Retina (tissue), 1 donor: ENCODE results near the gene SIRT4.

Experiments
- DNase-seq: peaks from one replicate; pipeline ENCODE4 v3.0.0-alpha.2; 2016

The SIRT4 gene

DNA sequence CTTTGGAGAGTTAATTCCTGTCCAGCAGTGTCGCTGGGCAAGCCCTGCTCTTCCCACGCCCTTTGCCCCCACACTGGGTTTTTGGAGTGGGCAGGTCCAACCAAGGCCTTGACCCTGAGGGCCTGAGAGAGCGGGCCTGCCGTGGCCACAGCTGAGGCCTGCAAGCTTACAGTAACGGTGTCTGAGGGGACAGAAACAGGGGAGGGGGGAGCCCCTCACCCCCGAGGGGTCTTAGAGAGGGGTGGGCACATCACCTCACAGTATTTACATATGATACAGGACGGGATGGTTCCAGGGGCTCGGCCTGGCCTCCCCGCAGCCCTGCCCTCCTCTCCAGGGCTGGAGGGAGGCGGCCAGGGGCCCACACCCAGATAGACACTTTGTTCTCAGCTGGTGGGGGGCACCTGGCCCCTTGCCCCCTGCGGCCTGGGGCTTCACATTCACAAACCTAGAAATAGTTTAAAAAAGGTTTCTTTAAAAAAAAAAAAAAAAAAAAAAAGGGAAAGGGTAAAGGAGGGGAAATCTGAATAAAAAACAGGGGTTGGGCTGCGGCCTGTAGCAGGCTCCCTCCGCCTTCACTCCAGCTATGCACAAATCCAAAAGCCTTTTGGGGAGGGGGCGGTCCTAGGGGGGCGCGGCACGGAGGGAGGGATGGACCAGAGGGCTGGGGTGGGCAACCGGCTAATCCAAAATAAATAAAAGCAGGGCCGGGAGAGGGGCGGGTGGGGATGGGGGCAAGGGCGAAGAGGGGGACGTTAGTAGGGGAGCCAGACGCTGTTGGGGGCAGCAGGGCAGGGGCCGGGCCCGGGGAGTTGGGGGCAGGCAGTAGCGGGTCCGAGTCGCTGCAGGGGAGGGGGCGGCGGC, 40.3 kb downstream of the SIRT4 start:
- DNase-seq: peak; percentile 32

DNA sequence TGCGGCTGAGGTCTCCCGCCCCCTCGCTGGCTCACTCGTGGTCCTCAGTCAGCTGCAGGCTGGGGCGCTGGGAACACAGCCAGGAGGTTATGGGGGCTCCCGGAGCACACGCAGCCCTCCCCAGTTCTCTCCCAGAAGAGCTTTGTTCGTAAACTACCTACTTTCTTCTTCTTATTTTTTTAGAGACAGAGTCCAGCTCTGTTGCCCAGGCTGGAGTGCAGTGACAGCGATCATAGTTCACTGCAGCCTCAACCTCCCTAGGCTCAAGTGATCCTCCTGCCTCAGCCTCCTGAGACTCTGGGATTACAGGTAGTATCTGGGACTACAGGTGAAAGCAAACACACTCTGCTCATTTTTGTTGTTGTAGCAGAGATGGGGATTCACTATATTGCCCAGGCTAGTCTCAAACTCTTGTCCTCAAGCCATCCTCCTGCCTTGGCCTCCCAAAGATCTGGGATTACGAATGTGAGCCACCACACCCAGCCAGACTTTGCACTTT, 41.0 kb downstream of the SIRT4 start:
- no peak for DNase-seq

DNA sequence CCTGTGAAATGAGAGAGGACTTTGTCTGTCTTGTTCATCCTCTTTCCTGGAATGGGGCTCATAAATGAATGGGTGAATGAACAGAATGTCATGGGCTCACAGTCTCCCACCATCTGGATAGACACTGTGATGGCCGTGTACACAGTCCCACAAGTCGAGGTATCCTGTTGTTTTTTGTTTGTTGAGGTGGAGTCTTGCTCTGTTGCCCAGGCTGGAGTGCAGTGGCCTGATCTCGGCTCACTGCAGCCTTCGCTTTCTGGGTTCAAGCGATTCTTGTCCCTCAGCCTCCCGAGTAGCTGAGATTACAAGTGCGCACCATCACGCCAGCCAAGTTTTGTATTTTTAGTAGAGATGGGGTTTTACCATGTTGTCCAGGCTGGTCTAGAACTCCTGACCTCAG, 41.6 kb downstream of the SIRT4 start:
- no peak for DNase-seq

DNA sequence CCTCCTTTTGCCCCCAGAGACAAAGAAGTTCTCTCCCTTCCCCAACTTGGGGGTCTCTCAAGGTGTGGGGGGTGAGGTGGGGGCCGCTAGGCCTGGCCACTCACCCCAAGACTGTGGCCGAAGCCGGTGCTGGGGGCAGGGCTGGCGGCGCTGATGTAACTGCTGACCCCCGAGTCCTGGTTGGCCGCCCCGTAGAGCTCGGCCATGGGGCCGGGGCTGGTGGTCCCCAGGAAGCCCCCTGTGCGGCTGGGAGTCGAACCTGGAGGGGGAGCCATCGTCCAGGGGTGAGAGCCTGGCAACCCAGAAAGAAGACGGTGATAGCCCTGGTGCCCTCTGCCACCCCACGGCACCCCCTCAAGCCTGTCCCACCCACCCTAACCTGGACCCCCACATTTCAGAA, 43.9 kb downstream of the SIRT4 start:
- no peak for DNase-seq

DNA sequence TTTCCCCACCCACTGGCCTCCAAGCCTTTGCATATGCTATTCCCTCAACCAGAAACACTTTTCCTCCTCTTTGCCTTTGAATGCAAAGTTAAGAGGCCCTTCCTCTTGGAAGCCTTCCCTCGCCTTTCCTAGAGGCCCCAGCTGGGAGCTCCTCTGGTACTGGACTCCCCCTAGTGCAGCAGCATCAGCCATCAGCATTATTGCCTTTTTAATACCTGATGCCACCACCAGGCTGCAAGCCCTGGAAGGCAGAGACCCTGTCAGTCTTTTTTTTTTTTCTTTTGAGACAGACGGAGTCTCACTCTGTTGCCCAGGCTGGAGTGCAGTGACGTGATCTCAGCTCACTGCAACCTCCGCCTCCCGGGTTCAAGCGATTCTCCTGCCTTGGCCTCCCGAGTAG, 44.6 kb downstream of the SIRT4 start:
- no peak for DNase-seq

DNA sequence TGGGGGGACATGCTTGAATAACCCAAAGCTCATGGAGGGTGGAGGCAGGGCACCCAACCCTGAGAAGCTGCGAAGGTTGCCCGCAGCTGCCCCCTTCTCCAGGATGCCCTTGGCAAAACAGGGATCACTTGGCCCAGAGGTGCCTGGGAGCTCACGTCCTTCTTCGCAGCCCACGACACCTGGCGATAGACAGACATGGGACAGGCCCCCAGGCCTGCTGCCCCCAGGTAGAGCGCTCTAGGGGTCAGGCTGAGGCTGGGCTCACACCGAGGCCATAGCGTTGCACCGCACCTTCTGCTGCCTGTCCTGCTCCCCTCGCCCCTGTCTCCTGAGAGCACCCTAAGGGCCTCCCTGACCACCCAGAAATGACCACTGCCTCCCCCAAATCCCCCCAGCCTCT, 45.6 kb downstream of the SIRT4 start:
- DNase-seq: no peak

DNA sequence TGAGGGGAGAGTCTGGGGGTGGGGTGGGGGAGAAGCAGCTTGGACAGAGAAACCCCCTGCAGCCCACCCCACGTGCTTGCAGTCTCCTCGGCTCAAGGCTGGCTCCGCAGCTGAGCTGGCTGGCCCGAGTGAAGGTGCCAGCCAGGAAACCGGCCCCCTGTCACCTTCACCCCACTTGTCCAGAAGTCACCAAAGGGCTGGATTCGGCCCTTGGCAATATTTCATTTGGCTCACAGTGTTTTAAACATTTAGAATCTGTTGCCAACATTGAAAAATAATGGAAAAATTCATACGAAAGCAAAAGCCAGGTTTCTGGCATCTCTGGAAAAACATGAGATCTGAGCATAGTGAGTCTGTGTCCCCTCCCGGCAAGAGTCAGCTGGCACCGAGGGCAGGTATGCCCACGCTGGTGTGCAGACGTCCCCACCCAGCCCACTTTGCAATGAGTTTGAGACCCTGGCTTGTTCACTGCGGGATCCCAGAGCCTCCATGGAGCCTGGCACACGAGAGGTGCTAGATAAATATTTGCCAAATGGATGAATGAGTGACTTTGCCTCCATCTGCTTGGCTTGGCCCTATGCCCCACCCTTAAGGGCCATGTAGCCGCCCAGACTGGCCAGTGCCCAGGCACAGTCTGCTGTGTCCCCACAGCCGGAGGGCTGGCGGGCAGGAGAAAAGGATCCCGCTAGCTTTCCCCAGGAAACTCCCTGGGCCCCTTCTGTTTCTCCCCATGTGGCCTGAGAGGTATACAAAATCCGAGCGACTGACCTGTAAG, 48.6 kb downstream of the SIRT4 start:
- no peak for DNase-seq

DNA sequence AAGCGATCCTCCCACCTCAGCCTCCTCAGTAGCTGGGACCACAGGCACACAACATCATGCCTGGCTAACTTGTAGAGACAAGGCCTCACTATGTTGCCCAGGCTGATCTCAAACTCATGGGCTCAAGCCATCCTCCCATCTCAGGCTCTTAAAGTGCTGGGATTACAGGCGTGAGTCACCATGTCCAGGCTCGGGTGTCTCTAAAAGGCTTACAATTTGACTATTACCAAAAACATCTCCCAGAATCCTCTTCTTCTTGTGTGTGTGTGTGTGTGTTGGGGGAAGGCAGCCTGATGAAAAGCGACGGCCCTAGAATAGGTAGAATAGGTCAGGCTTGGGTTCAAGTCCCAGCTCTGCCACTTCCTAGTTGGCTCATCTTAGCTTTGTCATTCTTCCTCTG, 50.0 kb downstream of the SIRT4 start:
- no peak for DNase-seq

DNA sequence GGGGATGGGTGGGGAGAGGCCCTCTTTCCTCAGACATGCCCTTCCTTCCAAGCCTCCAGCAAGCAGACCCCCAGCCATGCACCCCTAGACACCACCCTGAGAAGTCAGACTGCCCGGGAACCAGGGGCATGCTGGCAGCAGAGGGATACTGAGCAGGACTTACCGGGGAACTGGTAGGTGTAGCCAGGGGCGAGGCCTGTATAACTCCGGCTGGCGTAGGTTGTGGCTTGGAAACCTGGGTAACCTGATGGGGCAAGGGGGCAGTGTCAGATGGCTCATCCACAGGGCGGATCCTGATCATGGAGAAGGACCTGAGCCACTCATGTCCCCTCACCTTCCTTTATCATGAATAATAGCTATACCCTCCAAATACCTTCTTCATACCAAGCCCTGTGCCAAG, 51.0 kb downstream of the SIRT4 start:
- DNase-seq: no peak

DNA sequence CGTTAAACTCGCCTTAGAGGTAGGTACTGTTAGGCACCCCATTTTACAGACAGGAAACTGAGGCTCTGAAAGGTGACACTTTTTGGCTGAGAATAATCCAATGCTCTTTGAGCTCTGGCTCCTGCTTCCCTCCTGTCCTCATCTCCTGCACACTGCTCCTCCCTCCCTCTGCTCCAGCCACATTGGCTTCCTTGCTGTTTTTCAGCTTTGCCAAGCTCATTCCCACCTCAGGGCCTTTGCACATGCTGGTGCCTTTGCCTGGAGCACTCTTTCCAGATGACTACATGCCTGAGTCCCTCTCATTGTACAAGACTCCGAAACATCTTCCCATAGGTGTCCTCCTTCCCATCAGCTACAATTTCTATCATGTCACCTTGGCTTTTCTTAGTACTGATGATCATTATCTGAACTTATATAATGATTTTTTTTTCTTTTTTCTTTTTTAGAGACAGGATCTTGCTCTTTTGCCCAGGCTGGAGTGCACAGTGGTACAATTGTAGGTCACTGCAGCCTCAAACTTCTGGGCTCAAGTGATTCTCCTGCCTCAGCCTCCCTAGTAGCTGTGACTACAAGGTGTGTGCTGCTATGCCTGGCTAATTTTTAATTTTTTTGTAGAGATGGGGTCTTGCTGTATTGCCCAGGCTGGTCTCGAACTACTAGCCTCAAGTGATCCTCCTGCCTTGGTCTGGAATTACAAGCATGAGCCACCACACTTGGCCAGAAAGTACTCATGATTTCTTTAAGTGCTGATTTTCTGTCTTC, 51.6 kb downstream of the SIRT4 start:
- DNase-seq: no peak

DNA sequence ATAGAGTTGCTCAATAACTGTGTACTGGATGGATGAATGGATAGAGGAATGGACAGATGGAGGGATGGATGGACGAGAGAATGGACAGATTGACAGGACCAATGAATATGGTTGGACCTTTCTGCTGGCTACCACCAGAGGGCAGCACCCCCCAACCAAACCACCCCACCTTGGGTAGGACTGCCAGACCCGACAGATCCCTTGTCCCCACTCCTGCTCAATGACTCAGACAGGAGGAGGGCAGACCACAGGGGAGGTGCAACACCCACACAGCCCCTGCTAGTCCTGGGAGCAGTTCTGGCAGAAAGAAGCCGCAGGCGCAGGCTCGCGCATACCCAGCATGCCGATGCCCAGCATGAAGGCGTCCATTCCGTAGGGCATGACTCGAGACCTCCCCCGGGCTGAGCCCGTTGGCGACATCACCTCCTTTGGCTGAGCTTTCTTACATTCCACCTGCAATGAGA, 54.5 kb downstream of the SIRT4 start:
- peak; percentile 86 for DNase-seq

DNA sequence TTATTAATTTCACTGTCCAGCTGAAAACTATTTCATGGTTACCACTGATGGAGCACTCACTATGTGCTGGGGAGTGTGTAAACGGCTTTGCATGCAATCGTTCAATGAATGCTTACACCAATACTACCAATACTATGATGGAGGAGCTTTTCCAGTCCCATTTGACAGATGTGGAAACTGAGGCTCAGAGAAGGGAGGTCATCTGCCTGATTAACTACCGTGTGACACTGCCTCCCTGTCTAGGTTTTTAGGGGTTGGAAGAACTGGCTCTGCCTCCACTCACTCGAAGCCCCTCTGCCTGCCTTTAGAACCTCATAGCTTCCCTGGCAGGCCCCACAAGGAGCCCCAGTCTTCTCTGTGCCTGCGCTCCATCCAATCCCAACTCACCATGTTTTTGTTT, 55.0 kb downstream of the SIRT4 start:
- no peak for DNase-seq

DNA sequence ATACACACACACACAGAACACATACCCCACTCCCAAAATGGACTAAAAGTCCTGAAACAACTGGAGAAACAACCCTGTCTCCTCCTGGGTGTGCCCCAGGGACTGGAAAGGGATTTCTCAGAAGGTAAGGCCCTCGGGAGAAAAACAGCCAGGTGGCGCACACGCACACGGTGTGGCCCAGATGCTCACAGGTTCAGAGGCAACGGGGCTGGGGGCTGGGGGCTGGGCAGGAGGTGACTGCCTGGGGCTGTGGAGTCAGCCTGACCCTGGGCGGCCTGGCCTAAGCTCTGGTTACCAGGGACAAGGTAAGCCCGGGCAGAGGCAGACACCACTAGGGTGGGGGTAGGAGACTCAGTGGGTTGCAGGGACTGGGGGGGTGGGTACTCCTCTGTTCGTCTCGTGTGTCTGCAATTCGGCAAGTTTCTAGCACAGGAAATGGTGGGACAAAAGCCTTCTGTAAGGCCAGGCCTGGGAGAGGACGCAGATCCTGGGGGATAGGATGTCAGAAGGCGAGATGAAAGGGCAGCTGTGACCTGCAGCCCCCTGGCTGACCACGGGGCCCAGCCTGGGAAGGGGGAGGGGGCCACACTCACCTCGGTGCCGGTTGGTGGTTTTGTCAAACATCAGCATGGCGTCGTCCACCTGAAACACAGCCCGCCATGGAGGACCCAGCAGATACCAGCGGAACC, 56.4 kb downstream of the SIRT4 start:
- no peak for DNase-seq

DNA sequence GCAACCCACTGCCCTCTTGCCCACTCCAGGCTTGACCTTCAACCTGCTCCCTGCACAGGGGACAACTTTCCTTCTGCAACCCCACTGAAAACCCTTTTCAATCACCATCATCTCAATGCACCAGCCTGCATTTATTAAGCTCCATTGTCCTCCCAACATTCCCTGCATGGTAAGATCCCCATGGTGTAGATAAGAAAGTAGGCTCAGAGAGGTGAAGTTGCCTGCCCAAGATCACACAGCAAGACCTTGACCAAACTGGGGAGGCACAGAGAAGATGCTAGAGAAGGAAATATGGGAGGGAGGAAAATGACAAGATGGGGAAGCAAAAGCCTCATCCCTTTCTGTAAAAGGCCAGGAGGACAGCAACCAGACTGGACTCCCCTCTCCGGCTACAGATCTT, 57.0 kb downstream of the SIRT4 start:
- no peak for DNase-seq

DNA sequence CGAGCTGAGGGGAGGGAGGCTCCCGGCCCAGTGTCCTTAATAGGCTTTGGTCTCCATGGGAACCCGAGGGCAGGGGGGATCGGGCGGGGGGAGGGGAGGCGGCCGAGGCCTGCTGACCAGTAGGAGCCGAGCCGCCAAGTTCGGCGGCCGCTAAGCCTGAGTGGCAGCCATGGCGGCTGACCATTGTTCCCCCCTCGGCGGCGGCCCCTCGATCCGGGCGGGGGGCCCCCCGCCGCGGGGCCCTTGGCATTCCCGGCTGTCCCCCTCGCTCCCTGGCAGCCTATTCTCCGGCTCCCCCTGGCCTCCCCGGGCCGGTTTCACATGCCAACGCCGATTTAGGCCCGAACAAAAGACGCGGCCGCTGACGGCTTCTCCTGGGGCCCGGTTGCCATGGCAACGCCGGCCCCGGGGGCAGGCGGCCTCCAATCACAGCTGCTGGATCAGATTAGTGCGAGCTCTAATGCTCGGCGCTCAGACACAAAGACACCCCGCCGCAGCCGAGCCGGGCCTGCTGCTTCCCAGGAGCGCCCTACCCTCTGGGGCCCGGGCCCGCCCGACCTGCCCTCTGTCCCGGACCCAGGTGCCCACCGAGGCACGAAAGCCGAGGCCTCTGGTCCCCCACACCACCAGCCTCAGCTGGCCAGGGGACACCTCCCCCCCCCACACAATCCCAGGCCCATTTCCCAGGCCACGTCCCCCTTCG, 59.5 kb downstream of the SIRT4 start:
- peak; percentile 99 for DNase-seq
